PC-9 (cell line): ENCODE measurements around the gene CCDC33.

Source experiments
- CTCF ChIP-seq: fragments of 200-600 bp; sonication (generic); conservative IDR thresholded peaks from 2 replicates; pipeline ENCODE4 v1.6.1; 2017; ENCODE audit warnings: mixed run types, antibody characterized with exemption, mild to moderate bottlenecking, moderate library complexity
- EZH2 ChIP-seq: fragments of 200-600 bp; sonication (generic); IDR thresholded peaks from 2 replicates; pipeline ENCODE4 v1.8.0; 2017; ENCODE audit warnings: antibody characterized with exemption, low read depth

- TF ChIP-seq EZH2 (no peak), CTCF (no peak)
These were observed 129.7 kb downstream of the CCDC33 start for GRCh38 chr15:74365598-74366445.
